WERI-Rb-1 (cell line): Measurements from ENCODE around the gene STAMBPL1.

Experiments used
- DNase-seq: peaks from one replicate; pipeline ENCODE4 v3.0.0-alpha.2; 2020
- H3K27ac ChIP-seq: fragments of 250-450 bp; sonication (Bioruptor Pico); 2 replicates; pipeline ENCODE4 v1.5.1; 2020; ENCODE audit warnings: mild to moderate bottlenecking, moderate library complexity
- H3K27me3 ChIP-seq: fragments of 250-450 bp; sonication (Bioruptor Pico); 2 replicates; pipeline ENCODE4 v1.5.1; 2021; ENCODE audit warnings: mild to moderate bottlenecking, low read depth, moderate library complexity; ENCODE audit not compliant: insufficient read depth, severe bottlenecking
- H3K36me3 ChIP-seq: fragments of 250-450 bp; sonication (Bioruptor Pico); 2 replicates; pipeline ENCODE4 v1.5.1; 2020; ENCODE audit warnings: mild to moderate bottlenecking, moderate library complexity
- H3K4me3 ChIP-seq: 2 replicates; pipeline ENCODE4 v1.5.1; 2011; ENCODE audit warnings: low read depth, mild to moderate bottlenecking, control low read depth, low read length
- H3K9me3 ChIP-seq: fragments of 250-450 bp; sonication (Bioruptor Pico); 2 replicates; pipeline ENCODE4 v1.5.1; 2021; ENCODE audit warnings: mild to moderate bottlenecking, moderate library complexity; ENCODE audit not compliant: severe bottlenecking
- CTCF ChIP-seq: IDR thresholded peaks from 2 replicates; pipeline ENCODE4 v1.5.1; 2011; ENCODE audit warnings: low read depth, mild to moderate bottlenecking, control low read depth, inconsistent platforms, low read length

Gene STAMBPL1

GRCh38 chr10:88936656-88937055, 56.6 kb downstream of the STAMBPL1 start:
- Histone ChIP-seq H3K4me3 (no peak overlapping the region), H3K9me3 (no peaks in the 10 kb centered on the region), H3K27me3 (no peaks in the 10 kb centered on the region), H3K36me3 (no peaks in the 10 kb centered on the region), H3K27ac (no peak overlapping the region)
- DNase-seq = no peak
- no peak for TF ChIP-seq CTCF

- no peak for DNase-seq
- H3K4me3 ChIP-seq = no peak overlapping the region
- no peak for TF ChIP-seq CTCF
- H3K9me3 ChIP-seq = no peaks in the 10 kb centered on the region
- H3K27ac ChIP-seq = no peak overlapping the region
- H3K36me3 ChIP-seq = no peaks in the 10 kb centered on the region
- no peaks in the 10 kb centered on the region for H3K27me3 ChIP-seq
Measured at GRCh38 chr10:88938039-88938438, 58.0 kb downstream of the STAMBPL1 start.

- Histone ChIP-seq H3K36me3 (no peaks in the 10 kb centered on the region), H3K27me3 (no peaks in the 10 kb centered on the region), H3K9me3 (no peaks in the 10 kb centered on the region)
Measured at GRCh38 chr10:88938938-88939337, 58.9 kb downstream of the STAMBPL1 start.

DNA sequence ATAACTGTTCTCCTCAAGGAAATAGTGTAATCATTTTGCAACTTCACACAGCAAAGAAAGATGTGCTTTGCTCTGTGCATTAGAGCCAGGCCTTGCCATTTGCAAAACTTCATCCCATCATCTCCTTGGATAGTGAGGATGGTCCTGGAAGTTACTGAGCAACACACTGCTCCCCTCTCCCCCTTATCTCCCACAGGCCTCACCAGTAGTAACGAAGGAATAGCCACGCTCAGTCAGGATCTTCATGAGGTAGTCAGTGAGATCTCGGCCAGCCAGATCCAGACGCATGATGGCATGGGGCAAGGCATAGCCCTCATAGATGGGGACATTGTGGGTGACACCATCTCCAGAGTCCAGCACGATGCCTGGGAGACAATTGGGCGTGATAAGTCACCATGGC, 61.0 kb downstream of the STAMBPL1 start:
- Histone ChIP-seq H3K36me3 (no peaks in the 10 kb centered on the region), H3K27me3 (no peaks in the 10 kb centered on the region), H3K9me3 (no peaks in the 10 kb centered on the region), H3K4me3 (no peak overlapping the region), H3K27ac (no peak overlapping the region)
- no peak for TF ChIP-seq CTCF
- DNase-seq = no peak

More at GRCh38 chr10:88938938-88939337, 58.9 kb downstream of the STAMBPL1 start:
- H3K4me3 ChIP-seq = no peak overlapping the region
- H3K27ac ChIP-seq = no peak overlapping the region
- no peak for DNase-seq
- no peak for TF ChIP-seq CTCF

DNA sequence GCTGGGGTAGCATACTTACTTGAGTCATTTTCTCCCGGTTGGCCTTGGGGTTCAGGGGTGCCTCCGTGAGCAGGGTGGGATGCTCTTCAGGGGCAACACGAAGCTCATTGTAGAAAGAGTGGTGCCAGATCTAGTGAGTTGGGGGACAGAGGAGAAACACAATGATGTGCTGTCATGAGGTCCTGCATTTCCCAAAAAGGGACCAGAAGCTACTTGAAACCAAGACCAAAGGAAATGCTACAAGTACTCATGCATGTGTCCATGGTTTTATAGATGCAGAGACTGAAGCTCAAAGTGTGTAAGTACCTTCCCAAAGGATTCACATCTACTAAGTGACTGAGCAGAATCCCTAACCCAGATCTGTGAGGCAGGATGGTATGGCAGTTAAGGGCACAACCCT, 63.7 kb downstream of the STAMBPL1 start:
- H3K4me3 ChIP-seq = no peak overlapping the region
- no peaks in the 10 kb centered on the region for H3K36me3 ChIP-seq
- H3K27me3 ChIP-seq = no peaks in the 10 kb centered on the region
- no peak for TF ChIP-seq CTCF
- H3K9me3 ChIP-seq = no peaks in the 10 kb centered on the region
- H3K27ac ChIP-seq = no peak overlapping the region
- DNase-seq = no peak

DNA sequence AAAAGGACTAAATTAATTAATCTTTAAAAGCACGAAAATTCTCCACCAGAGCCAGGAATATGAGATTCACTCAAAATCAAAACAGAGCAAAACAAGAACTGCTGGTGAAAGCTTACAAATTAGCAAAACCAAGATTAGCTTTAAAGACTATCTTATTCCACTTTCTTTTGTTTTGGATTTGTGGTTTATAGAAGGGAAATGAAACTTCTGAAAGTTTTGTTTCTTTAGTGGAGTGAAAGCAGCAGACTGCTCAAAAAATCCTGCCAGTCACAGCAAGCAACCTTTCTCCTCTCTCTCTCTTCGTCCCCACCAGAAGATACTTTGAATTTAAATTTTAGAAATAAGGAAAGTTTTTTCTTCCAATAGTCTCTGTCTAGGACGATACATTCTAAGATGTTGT, 64.8 kb downstream of the STAMBPL1 start:
- Histone ChIP-seq H3K27ac (no peak overlapping the region), H3K4me3 (no peak overlapping the region), H3K36me3 (no peaks in the 10 kb centered on the region), H3K9me3 (no peaks in the 10 kb centered on the region), H3K27me3 (no peaks in the 10 kb centered on the region)
- no peak for TF ChIP-seq CTCF
- DNase-seq = no peak
